HL-60 (cell line): ENCODE results near the gene MAP4K4.

ENCODE experiments used
- DNase-seq, 2 experiments: peaks; one replicate each; pipeline ENCODE4 v3.0.0-alpha.2; 2010 to 2020; ENCODE audit warnings: low read depth in 1 of 2, low spot score in 1 of 2
- H3K27ac ChIP-seq: fragments of 250-450 bp; sonication (Bioruptor Pico); replicated peaks from 2 replicates; pipeline ENCODE4 v1.5.1; 2020; ENCODE audit warnings: mild to moderate bottlenecking, moderate library complexity
- H3K27me3 ChIP-seq: fragments of 250-450 bp; sonication (Bioruptor Pico); 2 replicates; pipeline ENCODE4 v1.5.1; 2021; ENCODE audit warnings: mild to moderate bottlenecking, moderate library complexity; ENCODE audit not compliant: insufficient read depth, poor library complexity, severe bottlenecking
- H3K4me3 ChIP-seq: replicated peaks from 2 replicates; pipeline ENCODE4 v1.5.1; 2011; ENCODE audit warnings: mild to moderate bottlenecking, control low read depth, low read length; ENCODE audit not compliant: insufficient read depth
- GABPA ChIP-seq: IDR thresholded peaks from 2 replicates; pipeline ENCODE4 v1.6.1; 2012; ENCODE audit warnings: low read depth
- POLR2AphosphoS5 ChIP-seq: IDR thresholded peaks from 2 replicates; pipeline ENCODE4 v1.6.1; 2012; ENCODE audit warnings: low read depth
- SPI1 ChIP-seq: IDR thresholded peaks from 2 replicates; pipeline ENCODE4 v1.6.1; 2012; ENCODE audit warnings: low read depth, mild to moderate bottlenecking, borderline replicate concordance
- TF ChIP-seq, protein P1 (sequence below): IDR thresholded peaks from 2 replicates; pipeline ENCODE4 v1.6.1; 2012; ENCODE audit warnings: low read depth; ENCODE audit not compliant: insufficient replicate concordance
- TF ChIP-seq, protein P2 (sequence below): IDR thresholded peaks from one replicate; pipeline ENCODE4 v1.5.1; 2011; ENCODE audit warnings: low read length, control low read depth, inconsistent platforms; ENCODE audit not compliant: insufficient read depth

MAP4K4 gene

DNA sequence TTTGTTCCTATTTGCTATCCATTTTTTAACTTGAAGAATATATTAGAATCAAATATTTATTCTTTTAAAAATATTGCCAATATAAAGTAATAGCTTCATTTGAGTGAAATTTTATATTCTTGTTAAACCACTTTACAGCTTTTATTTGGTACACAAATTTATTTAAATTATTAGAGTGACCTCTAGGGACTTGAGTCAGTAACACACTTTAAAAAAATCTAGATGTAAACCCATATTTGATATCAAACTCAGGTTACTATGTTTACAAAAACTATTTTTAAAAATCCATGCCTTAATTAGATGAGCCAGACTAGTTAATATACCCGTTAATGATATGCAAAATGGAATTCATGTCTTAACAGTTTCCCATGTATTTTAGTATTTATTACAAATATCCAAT lies 134.6 kb downstream of the MAP4K4 start:
- Histone ChIP-seq H3K27ac (no peak overlapping the region), H3K27me3 (no peaks in the 10 kb centered on the region), H3K4me3 (no peak overlapping the region)
- no peak for TF ChIP-seq GABPA
- DNase-seq = no peak

DNA sequence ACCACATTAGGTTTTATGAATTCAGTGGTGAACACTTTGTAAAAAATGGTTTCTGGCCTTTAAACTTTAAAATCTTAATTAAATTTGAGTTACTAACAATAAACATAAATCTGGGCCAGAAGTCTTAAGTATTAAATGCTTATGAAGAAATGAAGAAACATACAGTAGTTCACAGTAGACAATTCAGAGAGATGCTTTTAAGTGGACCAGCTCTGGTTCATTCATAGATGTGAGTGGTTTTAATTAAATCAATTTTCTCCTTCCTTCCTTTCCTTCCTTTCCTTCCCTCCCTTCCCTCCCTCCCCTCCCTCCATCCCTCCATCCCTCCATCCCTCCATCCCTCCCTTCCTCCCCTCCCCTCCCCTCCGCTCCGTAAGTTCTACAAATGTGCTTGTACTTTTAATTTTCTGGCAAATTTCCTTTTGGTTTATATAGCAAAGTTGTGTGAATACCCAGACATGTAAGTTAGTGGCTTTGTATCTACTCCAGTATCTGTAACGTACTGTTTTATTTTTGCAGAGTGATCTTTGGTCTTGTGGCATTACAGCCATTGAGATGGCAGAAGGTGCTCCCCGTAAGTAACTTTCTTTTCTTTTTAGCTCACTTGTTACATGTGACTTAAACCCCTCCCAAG lies 136.5 kb downstream of the MAP4K4 start:
- DNase-seq = no peak
- no peak overlapping the region for H3K4me3 ChIP-seq
- no peak overlapping the region for H3K27ac ChIP-seq
- no peaks in the 10 kb centered on the region for H3K27me3 ChIP-seq
- TF ChIP-seq POLR2AphosphoS5 (no peak), GABPA (no peak), SPI1 (no peak)
- TF ChIP-seq, protein P1, sequence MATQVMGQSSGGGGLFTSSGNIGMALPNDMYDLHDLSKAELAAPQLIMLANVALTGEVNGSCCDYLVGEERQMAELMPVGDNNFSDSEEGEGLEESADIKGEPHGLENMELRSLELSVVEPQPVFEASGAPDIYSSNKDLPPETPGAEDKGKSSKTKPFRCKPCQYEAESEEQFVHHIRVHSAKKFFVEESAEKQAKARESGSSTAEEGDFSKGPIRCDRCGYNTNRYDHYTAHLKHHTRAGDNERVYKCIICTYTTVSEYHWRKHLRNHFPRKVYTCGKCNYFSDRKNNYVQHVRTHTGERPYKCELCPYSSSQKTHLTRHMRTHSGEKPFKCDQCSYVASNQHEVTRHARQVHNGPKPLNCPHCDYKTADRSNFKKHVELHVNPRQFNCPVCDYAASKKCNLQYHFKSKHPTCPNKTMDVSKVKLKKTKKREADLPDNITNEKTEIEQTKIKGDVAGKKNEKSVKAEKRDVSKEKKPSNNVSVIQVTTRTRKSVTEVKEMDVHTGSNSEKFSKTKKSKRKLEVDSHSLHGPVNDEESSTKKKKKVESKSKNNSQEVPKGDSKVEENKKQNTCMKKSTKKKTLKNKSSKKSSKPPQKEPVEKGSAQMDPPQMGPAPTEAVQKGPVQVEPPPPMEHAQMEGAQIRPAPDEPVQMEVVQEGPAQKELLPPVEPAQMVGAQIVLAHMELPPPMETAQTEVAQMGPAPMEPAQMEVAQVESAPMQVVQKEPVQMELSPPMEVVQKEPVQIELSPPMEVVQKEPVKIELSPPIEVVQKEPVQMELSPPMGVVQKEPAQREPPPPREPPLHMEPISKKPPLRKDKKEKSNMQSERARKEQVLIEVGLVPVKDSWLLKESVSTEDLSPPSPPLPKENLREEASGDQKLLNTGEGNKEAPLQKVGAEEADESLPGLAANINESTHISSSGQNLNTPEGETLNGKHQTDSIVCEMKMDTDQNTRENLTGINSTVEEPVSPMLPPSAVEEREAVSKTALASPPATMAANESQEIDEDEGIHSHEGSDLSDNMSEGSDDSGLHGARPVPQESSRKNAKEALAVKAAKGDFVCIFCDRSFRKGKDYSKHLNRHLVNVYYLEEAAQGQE = no peak
- TF ChIP-seq, protein P2, sequence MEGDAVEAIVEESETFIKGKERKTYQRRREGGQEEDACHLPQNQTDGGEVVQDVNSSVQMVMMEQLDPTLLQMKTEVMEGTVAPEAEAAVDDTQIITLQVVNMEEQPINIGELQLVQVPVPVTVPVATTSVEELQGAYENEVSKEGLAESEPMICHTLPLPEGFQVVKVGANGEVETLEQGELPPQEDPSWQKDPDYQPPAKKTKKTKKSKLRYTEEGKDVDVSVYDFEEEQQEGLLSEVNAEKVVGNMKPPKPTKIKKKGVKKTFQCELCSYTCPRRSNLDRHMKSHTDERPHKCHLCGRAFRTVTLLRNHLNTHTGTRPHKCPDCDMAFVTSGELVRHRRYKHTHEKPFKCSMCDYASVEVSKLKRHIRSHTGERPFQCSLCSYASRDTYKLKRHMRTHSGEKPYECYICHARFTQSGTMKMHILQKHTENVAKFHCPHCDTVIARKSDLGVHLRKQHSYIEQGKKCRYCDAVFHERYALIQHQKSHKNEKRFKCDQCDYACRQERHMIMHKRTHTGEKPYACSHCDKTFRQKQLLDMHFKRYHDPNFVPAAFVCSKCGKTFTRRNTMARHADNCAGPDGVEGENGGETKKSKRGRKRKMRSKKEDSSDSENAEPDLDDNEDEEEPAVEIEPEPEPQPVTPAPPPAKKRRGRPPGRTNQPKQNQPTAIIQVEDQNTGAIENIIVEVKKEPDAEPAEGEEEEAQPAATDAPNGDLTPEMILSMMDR = no peak

DNA sequence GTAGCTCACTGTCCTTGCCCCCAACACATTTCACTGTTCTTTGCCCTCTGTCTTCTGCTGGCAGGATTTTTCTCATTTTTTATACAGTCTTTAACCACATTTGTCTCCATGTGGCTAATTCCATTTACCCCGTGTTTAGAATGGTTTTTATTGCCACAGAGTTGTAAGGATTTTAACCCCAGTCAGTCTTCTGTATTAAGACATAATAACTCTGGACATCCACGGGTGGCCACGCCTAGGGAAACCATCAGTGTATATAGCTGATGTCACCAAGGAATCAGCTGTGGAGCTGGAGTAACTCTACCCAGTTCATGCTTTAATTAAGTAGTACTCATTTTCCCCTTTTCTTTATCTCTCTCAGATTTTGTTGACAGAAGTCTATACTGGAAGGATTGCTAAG lies 139.8 kb downstream of the MAP4K4 start:
- DNase-seq = no peak
- no peaks in the 10 kb centered on the region for H3K27me3 ChIP-seq
- H3K4me3 ChIP-seq = no peak overlapping the region
- H3K27ac ChIP-seq = no peak overlapping the region
- TF ChIP-seq, protein P2 = no peak
- no peak for TF ChIP-seq GABPA
- TF ChIP-seq, protein P1 = no peak
- no peak for TF ChIP-seq POLR2AphosphoS5
- TF ChIP-seq SPI1 = no peak

DNA sequence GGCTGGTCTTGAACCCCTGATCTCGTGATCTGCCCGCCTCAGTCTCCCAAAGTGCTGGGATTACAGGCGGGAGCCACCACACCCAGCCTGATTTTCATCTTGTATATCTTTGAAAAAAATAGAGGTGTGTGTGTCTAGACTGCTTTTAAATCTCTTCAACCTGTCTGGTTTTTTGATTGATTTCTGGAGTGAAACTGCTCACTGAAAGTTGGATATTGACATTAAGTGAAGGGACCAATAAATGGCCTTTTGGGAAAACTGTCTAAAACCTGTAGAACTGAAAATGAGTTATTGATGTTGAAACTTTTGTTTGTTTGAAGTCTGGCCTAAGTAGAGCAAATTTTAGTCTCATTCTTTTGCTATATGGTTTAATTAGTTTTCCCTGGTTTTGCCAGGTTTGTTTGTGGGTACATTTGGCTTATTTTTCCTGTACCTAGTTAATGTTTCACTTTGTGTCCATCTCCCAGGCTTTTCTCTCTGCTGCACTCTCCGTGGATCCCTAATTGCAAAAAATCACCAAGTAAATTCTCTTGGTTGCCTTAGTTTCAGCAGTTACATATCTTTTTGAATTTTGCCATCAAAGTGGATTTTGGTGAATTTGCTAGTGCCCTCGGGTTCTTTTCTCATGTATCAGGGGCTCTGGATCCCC lies 144.3 kb downstream of the MAP4K4 start:
- no peak overlapping the region for H3K27ac ChIP-seq
- no peak overlapping the region for H3K4me3 ChIP-seq
- TF ChIP-seq, protein P2 = no peak
- TF ChIP-seq POLR2AphosphoS5 (no peak), GABPA (no peak), SPI1 (no peak)
- TF ChIP-seq, protein P1 = no peak
- H3K27me3 ChIP-seq = no peaks in the 10 kb centered on the region
- no peak for DNase-seq
